HG02623 (cell line): ENCODE data around the gene UXS1.

Experiments
- ATAC-seq: cut with Tn5 transposase; IDR thresholded peaks from one replicate; pipeline ENCODE4 v1.9.1; 2021; ENCODE audit warnings: moderate library complexity; ENCODE audit not compliant: unreplicated experiment

The UXS1 gene

GRCh38 chr2:106090916-106091618 lies 103.0 kb downstream of the UXS1 start:
- ATAC-seq = no peak

GRCh38 chr2:106089611-106090010 lies 104.5 kb downstream of the UXS1 start:
- ATAC-seq = no peak

- no peak for ATAC-seq
Observed at GRCh38 chr2:106085181-106085940, 108.7 kb downstream of the UXS1 start.

DNA sequence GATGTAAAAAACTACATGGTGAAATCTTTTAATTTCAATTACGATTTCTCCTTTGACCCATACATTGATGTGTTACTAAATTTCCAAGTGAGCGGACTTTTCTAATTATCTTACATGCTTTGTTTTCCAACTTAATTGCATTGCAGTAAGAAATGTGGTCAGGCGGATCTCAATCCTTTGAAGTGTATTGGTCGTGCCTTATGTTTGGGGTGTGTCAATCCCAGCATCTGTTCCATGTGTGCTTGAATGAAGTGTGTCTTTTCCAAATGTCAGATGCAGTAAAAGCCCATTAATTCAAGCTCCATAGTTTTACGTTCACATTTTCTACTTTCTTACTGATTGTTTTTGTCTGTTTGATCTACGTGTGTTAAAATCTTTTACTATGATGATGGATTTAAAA lies 113.1 kb downstream of the UXS1 start:
- ATAC-seq = no peak

DNA sequence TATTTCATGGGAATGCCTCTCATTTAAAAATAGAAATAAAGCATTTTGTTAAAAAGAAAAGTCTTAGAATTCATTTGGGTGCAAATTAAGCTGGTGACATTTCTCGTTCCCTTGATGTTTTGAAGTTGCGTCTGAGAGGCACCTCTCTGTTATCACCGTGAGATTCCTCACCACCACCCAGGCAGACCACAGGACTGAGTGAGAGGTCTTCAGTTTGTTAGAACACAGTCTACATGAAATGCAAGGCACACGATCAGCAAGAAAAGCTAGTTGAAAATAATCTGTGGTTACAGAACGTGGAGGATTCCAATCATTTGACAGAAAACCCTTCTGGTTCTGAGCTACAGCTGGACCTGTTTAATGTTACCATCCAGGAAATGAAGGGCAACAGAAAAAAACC lies 116.0 kb downstream of the UXS1 start:
- no peak for ATAC-seq

- no peak for ATAC-seq
Observed at GRCh38 chr2:106076941-106077340, 117.2 kb downstream of the UXS1 start.

- no peak for ATAC-seq
Observed at GRCh38 chr2:106075048-106075447, 119.1 kb downstream of the UXS1 start.

DNA sequence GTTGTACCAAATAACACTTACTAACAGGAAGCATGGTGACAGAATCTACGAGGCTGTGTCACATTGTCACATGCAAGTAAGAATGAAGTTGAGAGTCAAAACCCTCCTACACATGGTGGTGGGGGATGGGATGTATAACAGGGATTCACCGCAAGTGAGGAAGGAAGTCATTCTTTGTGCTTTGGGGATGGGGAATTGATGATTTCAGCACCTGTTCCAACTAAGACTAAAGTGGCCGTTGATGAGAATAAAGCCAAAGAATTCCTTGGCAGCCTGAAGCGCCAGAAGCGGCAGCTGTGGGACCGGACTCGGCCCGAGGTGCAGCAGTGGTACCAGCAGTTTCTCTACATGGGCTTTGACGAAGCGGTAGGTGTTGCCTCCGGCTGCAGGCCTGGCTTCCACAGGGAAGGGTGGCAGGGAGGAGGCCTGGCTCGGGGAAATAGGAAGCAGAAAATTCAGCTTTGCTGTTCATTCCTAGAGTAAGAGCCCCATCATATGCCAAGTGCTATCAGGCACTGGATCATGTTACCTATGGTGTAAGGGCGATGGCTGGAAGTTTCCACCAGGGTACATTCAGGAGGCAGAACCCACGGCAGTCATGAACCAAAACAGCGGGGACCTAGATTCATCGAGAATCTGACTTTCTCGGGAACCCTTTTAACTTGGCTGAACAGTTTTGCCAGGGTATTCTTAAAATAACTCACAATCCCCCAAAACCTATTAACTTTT lies 120.3 kb downstream of the UXS1 start:
- ATAC-seq = no peak

- ATAC-seq = no peak
Observed at GRCh38 chr2:106070181-106070580, 123.9 kb downstream of the UXS1 start.

- ATAC-seq = no peak
Observed at GRCh38 chr2:106068451-106068850, 125.7 kb downstream of the UXS1 start.

- ATAC-seq = no peak
Observed at GRCh38 chr2:106065983-106066820, 127.9 kb downstream of the UXS1 start.

DNA sequence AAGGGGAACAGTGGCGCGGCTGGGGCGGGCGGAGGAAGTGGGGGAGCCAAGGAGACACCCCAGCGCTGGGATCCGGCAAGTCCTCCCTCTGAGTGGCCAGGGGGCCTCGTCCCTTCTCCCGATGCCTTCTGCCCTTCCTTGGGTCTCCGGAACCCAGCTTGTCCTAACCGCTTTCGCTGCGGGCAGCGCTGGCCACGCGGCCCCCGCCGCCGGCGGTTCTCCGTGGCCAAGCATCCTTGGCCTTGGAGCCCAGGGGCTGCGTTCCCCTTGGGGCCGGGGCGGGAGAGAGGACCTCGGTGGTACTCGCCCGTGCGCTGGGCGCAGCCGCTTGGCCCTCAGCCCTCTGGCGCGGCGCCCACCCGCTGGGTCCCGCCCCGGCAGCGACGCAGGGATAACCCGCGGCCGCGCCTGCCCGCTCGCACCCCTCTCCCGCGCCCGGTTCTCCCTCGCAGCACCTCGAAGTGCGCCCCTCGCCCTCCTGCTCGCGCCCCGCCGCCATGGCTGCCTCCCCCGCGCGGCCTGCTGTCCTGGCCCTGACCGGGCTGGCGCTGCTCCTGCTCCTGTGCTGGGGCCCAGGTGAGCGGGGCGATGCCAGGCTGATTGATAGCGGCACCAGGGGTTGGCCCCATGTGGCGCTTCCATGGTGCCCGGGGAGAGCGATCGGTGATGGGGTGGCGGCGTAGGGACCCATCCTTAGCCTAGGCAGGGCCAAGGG lies 128.7 kb downstream of the UXS1 start:
- ATAC-seq = no peak

- ATAC-seq = no peak
Observed at GRCh38 chr2:106063181-106063580, 130.9 kb downstream of the UXS1 start.

DNA sequence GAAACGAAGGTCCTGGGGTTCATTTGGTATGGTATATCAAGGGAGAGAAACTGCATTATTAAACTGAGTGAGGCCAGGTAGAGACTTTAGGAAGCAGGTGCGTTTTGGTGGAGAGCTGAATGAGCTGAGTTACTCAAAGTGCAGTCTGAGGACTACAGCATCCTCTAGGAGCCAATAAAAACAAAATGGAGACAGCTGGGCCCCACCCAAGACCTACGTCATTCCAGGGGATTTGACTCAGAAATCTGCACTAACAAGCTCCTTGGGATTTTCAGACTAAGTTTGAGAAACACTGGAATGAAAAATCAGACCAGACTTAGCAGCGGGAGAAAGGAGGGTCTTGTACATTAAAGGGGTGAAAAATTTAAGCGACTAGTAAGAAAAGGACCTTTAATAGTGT lies 131.5 kb downstream of the UXS1 start:
- ATAC-seq = no peak

DNA sequence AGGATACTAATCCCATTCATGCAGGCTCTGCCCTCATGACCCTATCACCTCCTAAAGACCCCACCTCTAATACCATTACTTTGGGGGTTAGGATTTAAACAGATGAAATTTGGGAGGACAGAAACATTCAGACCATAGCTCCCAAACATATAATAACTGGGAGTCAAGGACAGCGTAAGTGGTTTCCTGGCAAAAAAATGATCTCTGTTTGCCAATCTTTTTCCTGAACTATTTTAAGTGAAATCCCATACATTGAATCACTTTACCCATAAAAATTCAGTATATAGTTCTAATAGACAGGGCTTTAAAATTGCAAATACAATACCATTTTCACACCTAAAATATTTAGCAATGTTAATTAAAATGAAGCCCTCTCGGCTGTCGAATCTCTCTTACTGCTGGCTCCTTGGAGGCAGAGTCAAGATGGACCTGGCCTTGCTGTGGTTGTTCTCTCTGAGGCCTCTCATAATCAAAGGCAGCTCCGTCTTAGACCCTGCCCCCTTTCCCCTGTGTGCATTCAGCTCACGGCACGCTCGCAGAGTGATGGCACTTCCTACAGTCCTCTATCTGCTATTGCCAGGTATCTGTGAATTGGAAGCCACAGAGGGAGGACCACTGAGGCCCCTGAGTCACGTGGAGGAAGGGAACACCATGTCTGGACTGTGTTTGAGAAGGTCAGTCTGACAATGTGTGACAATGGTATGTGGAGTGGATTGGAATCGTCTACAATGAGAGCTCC lies 132.3 kb downstream of the UXS1 start:
- ATAC-seq = no peak

DNA sequence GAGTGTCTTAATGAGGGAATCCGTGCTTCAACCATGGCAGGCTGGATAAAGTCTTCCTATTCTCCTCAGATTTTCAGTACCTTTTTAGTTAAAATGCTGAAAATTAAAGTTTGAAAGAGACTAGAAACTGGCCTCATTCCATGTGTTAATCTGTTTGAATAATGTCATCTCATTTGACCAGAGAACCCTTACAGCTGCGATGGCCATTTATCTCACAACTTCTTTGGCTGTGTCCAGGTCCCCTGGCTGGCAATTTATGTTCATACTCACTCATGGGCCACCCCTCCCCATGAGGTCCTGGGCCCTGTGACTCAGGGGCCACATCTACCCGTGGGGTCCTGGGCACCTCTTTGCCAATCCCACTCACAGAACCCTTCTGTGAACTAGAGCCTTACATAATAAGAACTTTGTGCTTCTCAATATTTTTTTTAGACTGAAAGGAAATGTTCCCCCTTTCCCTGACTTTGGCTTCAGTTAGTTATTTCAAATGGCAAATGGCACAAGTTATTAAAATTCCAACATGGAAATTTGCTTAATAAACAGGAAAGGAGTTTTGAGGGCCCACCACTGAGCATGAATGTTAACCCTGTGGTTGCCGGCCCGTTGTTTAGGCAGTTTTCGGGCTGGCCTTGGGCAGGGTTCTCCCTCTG lies 134.6 kb downstream of the UXS1 start:
- no peak for ATAC-seq

DNA sequence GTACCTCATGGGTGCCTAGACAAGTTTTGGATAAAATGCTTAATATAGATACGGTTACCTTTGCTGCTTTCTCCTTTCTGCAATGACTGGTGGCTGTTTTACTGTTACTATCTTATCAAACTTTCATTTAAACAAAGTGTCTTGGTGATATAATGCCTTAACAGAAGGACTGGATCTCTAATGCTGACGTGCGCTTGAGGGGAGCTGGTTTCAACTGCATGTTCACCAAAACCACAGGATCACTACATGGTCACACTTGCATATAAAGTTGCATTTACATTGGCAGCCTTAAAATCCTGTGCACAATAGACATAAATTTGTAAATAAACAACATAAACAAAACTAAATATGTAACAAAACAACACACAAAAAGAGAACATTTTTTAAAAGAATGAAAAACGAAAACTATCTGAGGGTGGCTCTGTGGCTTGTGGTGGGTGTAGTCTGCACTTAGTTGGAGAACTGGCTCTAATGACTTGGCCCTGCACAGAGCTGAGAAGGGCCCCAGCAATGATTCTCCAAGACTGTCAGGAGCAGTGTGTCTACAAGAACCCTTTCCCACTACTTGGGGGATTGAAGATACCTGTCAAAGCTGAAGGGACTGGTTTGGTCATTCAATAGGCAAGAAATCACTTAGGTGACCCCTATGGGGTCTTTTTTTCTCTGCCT lies 135.5 kb downstream of the UXS1 start:
- ATAC-seq = no peak

DNA sequence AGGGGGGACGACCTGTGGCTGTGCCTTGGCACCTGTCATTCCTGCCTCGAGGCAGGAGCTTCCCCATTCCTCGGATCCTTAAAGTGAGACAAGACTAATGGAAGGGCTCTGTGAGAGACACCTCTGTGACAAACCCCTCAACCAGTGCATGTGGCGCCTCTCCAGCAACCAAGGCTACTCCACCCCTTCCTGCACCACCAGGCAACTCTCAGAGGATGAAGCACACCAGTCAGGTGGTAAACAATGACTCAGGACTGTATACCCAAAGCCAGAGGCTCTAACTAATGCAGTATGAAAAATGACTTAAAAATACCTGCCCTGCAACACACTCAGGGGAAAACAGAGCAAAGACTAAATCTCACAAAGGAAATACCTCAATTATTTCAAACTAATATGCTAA lies 136.9 kb downstream of the UXS1 start:
- ATAC-seq = no peak
